Gastroesophageal sphincter (tissue), 3 donors: ENCODE measurements around the gene PRKD1.

Source experiments
- CTCF ChIP-seq, 4 experiments: fragments of 200-600 bp in 2 of 4; fragments of 450-650 bp in 2 of 4; sonication (generic) in 1 of 4; IDR thresholded peaks; one replicate each; pipeline ENCODE4 v1.5.1; 2017 to 2019; ENCODE audit warnings: antibody characterized with exemption in 4 of 4, mild to moderate bottlenecking in 2 of 4, moderate library complexity in 2 of 4
- EP300 ChIP-seq: sonication (generic); formaldehyde crosslinking; IDR thresholded peaks from one replicate; pipeline ENCODE4 v1.6.1; 2017; ENCODE audit warnings: antibody characterized with exemption, mild to moderate bottlenecking
- POLR2A ChIP-seq, 2 donors: fragments of 450-650 bp; IDR thresholded peaks; one replicate each; pipeline ENCODE4 v1.6.1; 2017; ENCODE audit warnings: antibody characterized with exemption in 2 of 2, mild to moderate bottlenecking in 2 of 2, moderate library complexity in 1 of 2
- POLR2AphosphoS5 ChIP-seq: sonication (generic); formaldehyde crosslinking; IDR thresholded peaks from one replicate; pipeline ENCODE4 v1.6.1; 2017; ENCODE audit warnings: antibody characterized with exemption

DNA sequence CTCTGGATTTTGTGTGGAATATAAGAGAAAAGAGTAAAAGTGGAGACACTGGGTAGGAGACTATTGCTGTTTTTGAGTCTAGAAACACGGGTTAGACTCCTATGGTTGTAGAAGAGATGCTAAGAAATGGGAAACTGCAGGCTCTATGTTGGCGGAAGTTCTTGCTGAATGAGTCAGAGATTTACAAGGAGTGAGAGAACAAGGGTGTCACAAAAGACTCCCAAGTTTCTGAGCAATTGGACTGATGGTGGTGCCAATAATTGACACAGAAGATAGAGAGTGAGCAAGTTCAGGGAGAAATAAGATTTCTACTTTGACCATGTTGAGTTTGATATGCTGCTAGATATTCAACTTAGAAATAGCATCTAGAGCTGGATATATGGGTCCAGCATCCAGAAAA lies 2.6 kb upstream of the PRKD1 start:
- TF ChIP-seq POLR2A (IDR thresholded peaks at IDR 0.05) (no peak), EP300 (no peak), CTCF (IDR thresholded peaks at IDR 0.05) (no peak), POLR2AphosphoS5 (no peak)
